ENCODE results near the gene FREM2.

DNA sequence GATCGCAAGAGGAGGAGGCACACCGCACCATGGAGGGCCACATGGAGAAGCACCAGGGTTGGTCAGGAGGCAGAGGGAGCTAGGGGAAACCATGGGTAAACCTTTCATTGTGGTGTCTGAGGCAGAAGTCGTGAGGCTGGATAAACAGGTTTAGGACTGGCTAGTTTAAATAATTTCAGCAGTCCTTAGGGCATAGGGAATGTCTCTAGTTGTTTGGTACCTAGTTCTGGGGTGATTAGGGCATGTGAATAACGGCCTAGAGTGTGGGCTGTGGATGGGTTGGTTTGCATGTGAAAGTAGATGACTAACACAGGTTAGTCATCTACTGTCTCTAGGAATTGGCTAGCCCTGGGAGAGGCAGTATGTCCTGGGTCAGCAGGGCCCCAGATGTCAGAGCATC is 201.4 kb downstream of the FREM2 start:
- TF ChIP-seq, protein P1, sequence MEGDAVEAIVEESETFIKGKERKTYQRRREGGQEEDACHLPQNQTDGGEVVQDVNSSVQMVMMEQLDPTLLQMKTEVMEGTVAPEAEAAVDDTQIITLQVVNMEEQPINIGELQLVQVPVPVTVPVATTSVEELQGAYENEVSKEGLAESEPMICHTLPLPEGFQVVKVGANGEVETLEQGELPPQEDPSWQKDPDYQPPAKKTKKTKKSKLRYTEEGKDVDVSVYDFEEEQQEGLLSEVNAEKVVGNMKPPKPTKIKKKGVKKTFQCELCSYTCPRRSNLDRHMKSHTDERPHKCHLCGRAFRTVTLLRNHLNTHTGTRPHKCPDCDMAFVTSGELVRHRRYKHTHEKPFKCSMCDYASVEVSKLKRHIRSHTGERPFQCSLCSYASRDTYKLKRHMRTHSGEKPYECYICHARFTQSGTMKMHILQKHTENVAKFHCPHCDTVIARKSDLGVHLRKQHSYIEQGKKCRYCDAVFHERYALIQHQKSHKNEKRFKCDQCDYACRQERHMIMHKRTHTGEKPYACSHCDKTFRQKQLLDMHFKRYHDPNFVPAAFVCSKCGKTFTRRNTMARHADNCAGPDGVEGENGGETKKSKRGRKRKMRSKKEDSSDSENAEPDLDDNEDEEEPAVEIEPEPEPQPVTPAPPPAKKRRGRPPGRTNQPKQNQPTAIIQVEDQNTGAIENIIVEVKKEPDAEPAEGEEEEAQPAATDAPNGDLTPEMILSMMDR (IDR thresholded peaks at IDR 0.05): no peak
- TF ChIP-seq POLR2A (IDR thresholded peaks at IDR 0.05) (no peak), EP300 (IDR thresholded peaks at IDR 0.05) (no peak)

All from sigmoid colon (tissue), 4 donors.